PC-3 (cell line): ENCODE results near the gene DALRD3. TPM values are rescaled to one million over a fixed set of nuclear protein-coding genes. Genes with fewer than 3 reads are reported as not detected.

Source experiments
- ATAC-seq: fragments of 200-7000 bp; cut with Tn5 transposase; 2 replicates; pipeline ENCODE4 v1.9.1; 2020; ENCODE audit warnings: mild to moderate bottlenecking, moderate library complexity
- BruUV-seq: library from RNA; stranded (reverse); fragments of 400-500 nt; replicated peaks from 2 replicates; lab custom pipeline; 2021; lab: Mats Ljungman, UMichigan
- CTCF ChIA-PET: fragments of 300-600 bp; sonication (Branson Sonifier 250); formaldehyde crosslinking; loops from one replicate; lab custom pipeline; 2022; ENCODE audit warnings: antibody characterized with exemption; lab: Charles Lee
- POLR2A ChIA-PET: fragments of 300-600 bp; sonication (Branson Sonifier 250); formaldehyde crosslinking; loops from one replicate; lab custom pipeline; 2022; ENCODE audit warnings: antibody characterized with exemption; ENCODE audit not compliant: unreplicated experiment; lab: Charles Lee
- DNase-seq: peaks from one replicate; pipeline ENCODE4 v3.0.0-alpha.2; 2015
- H2AFZ ChIP-seq: fragments of 300-600 bp; sonication (generic); 2 replicates; pipeline ENCODE4 v1.6.0; 2016; ENCODE audit warnings: antibody characterized with exemption, low read length
- H3F3A ChIP-seq: fragments of 300-600 bp; sonication (generic); one replicate; pipeline ENCODE4 v1.6.0; 2017; ENCODE audit warnings: antibody characterized with exemption, low read length, control low read depth, mild to moderate bottlenecking; ENCODE audit not compliant: unreplicated experiment
- H3K27ac ChIP-seq: fragments of 300-600 bp; sonication (generic); 2 replicates; pipeline ENCODE4 v1.5.1; 2016; ENCODE audit warnings: mild to moderate bottlenecking, low read length
- H3K27me3 ChIP-seq: fragments of 300-600 bp; sonication (generic); 2 replicates; pipeline ENCODE4 v1.6.1; 2016; ENCODE audit warnings: low read length, mixed read lengths
- H3K36me3 ChIP-seq: fragments of 300-600 bp; sonication (generic); 2 replicates; pipeline ENCODE4 v1.6.1; 2016; ENCODE audit warnings: low read depth, mixed run types, low read length, mixed read lengths
- H3K4me1 ChIP-seq: fragments of 300-600 bp; sonication (generic); 2 replicates; pipeline ENCODE4 v1.5.1; 2016; ENCODE audit warnings: low read length; ENCODE audit not compliant: insufficient read depth
- H3K4me2 ChIP-seq: fragments of 300-600 bp; sonication (generic); 2 replicates; pipeline ENCODE4 v1.6.0; 2016; ENCODE audit warnings: low read length
- H3K4me3 ChIP-seq: fragments of 300-600 bp; sonication (generic); 2 replicates; pipeline ENCODE4 v1.5.1; 2016; ENCODE audit warnings: mild to moderate bottlenecking, low read length, mixed read lengths
- H3K79me2 ChIP-seq: fragments of 300-600 bp; sonication (generic); 2 replicates; pipeline ENCODE4 v1.6.1; 2017; ENCODE audit warnings: low read length, mixed read lengths
- H3K9ac ChIP-seq: fragments of 300-600 bp; sonication (generic); 2 replicates; pipeline ENCODE4 v1.6.0; 2016; ENCODE audit warnings: mild to moderate bottlenecking, low read length
- H3K9me2 ChIP-seq: fragments of 300-600 bp; sonication (generic); replicated peaks from 2 replicates; pipeline ENCODE4 v1.6.1; 2016; ENCODE audit warnings: mixed run types, low read length, mixed read lengths
- H3K9me3 ChIP-seq: fragments of 300-600 bp; sonication (generic); 2 replicates; pipeline ENCODE4 v1.6.1; 2016; ENCODE audit warnings: low read length, mixed read lengths
- H4K20me1 ChIP-seq: fragments of 300-600 bp; sonication (generic); 2 replicates; pipeline ENCODE4 v1.6.1; 2016; ENCODE audit warnings: low read length, mixed read lengths
- CTCF ChIP-seq: fragments of 300-600 bp; sonication (generic); conservative IDR thresholded peaks from 2 replicates; pipeline ENCODE4 v1.5.1; 2017; ENCODE audit warnings: antibody characterized with exemption, low read depth, mild to moderate bottlenecking, low read length
- EZH2 ChIP-seq: fragments of 300-600 bp; sonication (generic); IDR thresholded peaks from one replicate; pipeline ENCODE4 v1.6.1; 2017; ENCODE audit warnings: antibody characterized with exemption, mild to moderate bottlenecking, low read length; ENCODE audit not compliant: unreplicated experiment
- EZH2phosphoT487 ChIP-seq: fragments of 300-600 bp; sonication (generic); IDR thresholded peaks from 2 replicates; pipeline ENCODE4 v1.6.1; 2018; ENCODE audit warnings: mild to moderate bottlenecking, antibody characterized with exemption, low read length, borderline replicate concordance
- intact Hi-C: fragments of 100-400 bp; cut with micrococcal nuclease; formaldehyde crosslinking; loops from 2 replicates; pipeline ENCODE4 v1.9.0; 2023
- total RNA-seq: library from RNA; depleted of rRNA; stranded (reverse); fragments of >200 nt; gene quantifications from 2 replicates; pipeline ENCODE4 v1.2.3, GENCODE V29; 2014

Gene DALRD3
- total RNA-seq, 1 experiment from 2014 or later: 43.3 TPM

DNA sequence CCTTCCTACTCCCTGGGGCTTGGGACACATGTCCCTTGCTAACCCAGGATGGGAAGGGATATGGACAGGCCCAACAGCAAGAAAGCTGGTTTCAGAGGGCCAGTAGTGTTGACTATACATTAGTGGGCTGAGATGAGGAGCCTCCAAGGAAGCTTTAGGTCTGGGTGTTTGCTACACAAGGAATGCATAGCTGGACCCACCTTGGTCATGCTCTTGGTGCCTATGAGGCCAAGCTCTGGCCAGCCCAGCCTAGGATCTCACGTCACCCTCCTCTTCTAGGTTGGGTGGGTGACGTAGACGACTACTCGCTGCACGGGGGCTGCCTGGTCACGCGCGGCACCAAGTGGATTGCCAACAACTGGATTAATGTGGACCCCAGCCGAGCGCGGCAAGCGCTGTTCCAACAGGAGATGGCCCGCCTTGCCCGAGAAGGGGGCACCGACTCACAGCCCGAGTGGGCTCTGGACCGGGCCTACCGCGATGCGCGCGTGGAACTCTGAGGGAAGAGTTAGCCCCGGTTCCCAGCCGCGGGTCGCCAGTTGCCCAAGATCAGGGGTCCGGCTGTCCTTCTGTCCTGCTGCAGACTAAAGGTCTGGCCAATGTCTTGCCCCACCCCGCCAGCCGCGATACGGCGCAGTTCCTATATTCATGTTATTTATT, 11.8 kb downstream of the DALRD3 start:
- no peaks in the 10 kb centered on the region for H3K9me3 ChIP-seq
- peak overlapping the region; percentile 94 for H2AFZ ChIP-seq
- peaks cover 50% of the 10 kb centered on the region for H3K79me2 ChIP-seq
- ATAC-seq: peak; percentile 1
- H3K36me3 ChIP-seq: peaks cover 4% of the 10 kb centered on the region; the same call in 1 of the 2 replicates
- TSS peak; percentile 96 for BruUV-seq
- intact Hi-C loops: loop anchor here (1.0 kb wide), 2 partner anchors 15 kb away; no protein-coding TSS in a partner anchor
- H3K4me3 ChIP-seq: peak overlapping the region; percentile 79
- H3K9ac ChIP-seq: peak overlapping the region; percentile 99
- ChIA-PET POLR2A (interaction anchor here (0.5 to 2.1 kb wide), 13 partner anchors 9 to 448 kb away, joined by 3 to 51 read pairs (median 4); partner anchors contain the start of genes IMPDH2, LAMB2, NDUFAF3 and P4HTM), CTCF (interaction anchor here (0.8 to 1.4 kb wide), 6 partner anchors 11 to 448 kb away, joined by 3 to 15 read pairs (median 6); partner anchors contain the start of genes NDUFAF3 and P4HTM)
- H4K20me1 ChIP-seq: peaks cover 11% of the 10 kb centered on the region
- TF ChIP-seq EZH2 (no peak), EZH2phosphoT487 (no peak), CTCF (no peak)
- H3K4me1 ChIP-seq: peaks cover 17% of the 10 kb centered on the region
- H3F3A ChIP-seq: no peaks in the 10 kb centered on the region
- DNase-seq: no peak
- H3K27me3 ChIP-seq: no peaks in the 10 kb centered on the region
- peak overlapping the region; percentile 99 for H3K4me2 ChIP-seq
- no peaks in the 10 kb centered on the region for H3K9me2 ChIP-seq
- H3K27ac ChIP-seq: peak overlapping the region; percentile 25

- TF ChIP-seq CTCF (no peak), EZH2phosphoT487 (no peak), EZH2 (no peak)
- Histone ChIP-seq H3K79me2 (peaks cover 45% of the 10 kb centered on the region), H3K4me2 (peak overlapping the region; percentile 99), H3K9ac (peak overlapping the region; percentile 99; the same call in 1 of the 2 replicates), H3K9me3 (no peaks in the 10 kb centered on the region), H2AFZ (no peak overlapping the region), H3K4me3 (peak overlapping the region; percentile 79), H3K27me3 (no peaks in the 10 kb centered on the region), H3K4me1 (peaks cover 17% of the 10 kb centered on the region), H4K20me1 (peaks cover 8% of the 10 kb centered on the region), H3F3A (no peaks in the 10 kb centered on the region), H3K36me3 (peaks cover 2% of the 10 kb centered on the region; the same call in 1 of the 2 replicates), H3K27ac (no peak overlapping the region), H3K9me2 (no peaks in the 10 kb centered on the region)
- no peak for ATAC-seq
- BruUV-seq: no TSS peak
- CTCF ChIA-PET: no interaction called here
- intact Hi-C loops: no loop called here
- POLR2A ChIA-PET: interaction anchor here (0.5 kb wide), 1 partner anchor 107 kb away, joined by 4 read pairs; no protein-coding TSS in a partner anchor
- DNase-seq: no peak
Observed at GRCh38 chr3:49005998-49006397, 12.4 kb downstream of the DALRD3 start.

GRCh38 chr3:49005303-49005680, 13.1 kb downstream of the DALRD3 start:
- CTCF ChIA-PET: no interaction called here
- intact Hi-C loops: no loop called here
- Histone ChIP-seq H3K27ac (no peak overlapping the region), H2AFZ (no peak overlapping the region), H3K27me3 (no peaks in the 10 kb centered on the region), H3K4me2 (no peak overlapping the region), H3K9me2 (no peaks in the 10 kb centered on the region), H3F3A (no peaks in the 10 kb centered on the region), H3K36me3 (peaks cover 2% of the 10 kb centered on the region; the same call in 1 of the 2 replicates), H3K9me3 (no peaks in the 10 kb centered on the region), H3K79me2 (peaks cover 40% of the 10 kb centered on the region), H3K4me3 (no peak overlapping the region), H3K9ac (no peak overlapping the region), H3K4me1 (peaks cover 17% of the 10 kb centered on the region), H4K20me1 (peaks cover 8% of the 10 kb centered on the region)
- DNase-seq: no peak
- no peak for ATAC-seq
- BruUV-seq: no TSS peak
- POLR2A ChIA-PET: no interaction called here
- TF ChIP-seq EZH2: no peak
